ENCODE results near the gene CTSD.

CTSD gene

GRCh38 chr11:1743585-1744136 is 20.1 kb downstream of the CTSD start:
- no peak for DNase-seq

- no peak for DNase-seq
Observed at GRCh38 chr11:1742869-1743584, 20.7 kb downstream of the CTSD start.

- no peak for DNase-seq
Observed at GRCh38 chr11:1742371-1742770, 21.4 kb downstream of the CTSD start.

DNA sequence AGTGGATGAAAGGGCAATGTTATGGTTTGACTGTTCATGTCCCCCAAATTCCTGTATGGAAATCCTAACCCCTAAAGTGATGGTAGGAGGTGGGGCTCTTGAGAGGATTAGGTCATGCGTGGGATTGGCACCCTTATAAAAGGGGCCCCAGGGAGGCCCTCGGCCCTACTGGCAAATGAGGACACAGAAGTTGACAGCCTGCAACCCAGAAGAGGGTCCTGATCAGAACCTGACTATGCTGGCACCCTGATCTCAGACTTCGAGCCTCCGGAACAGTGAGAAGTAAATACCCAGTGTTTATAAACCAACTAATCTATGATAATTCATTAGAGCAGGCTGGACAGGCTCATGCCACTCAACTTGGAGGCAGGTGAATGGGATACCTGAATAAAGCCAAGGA is 22.0 kb downstream of the CTSD start:
- no peak for DNase-seq

- no peak for DNase-seq
Observed at GRCh38 chr11:1740786-1741530, 22.8 kb downstream of the CTSD start.

DNA sequence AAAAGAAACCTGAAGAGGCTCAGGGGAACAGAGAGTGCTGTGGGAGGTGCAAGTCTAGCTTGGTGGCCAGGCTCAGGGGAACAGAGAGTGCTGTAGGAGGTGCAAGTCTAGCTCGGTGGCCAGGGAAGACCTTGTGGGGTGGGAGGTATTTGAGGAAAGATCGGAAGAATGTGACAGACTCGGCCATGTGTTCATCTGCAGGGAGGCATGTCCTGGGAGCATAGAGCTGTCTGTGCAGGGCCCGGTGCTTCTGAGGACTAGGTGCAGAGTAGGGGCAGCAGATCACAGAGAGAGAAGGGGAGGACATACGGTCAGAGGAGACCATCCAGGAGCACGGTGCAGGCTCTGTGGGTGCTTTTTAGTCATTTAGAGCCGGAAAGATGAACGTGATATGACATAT is 24.2 kb downstream of the CTSD start:
- DNase-seq = no peak

GRCh38 chr11:1738380-1738779 is 25.3 kb downstream of the CTSD start:
- DNase-seq = no peak

DNA sequence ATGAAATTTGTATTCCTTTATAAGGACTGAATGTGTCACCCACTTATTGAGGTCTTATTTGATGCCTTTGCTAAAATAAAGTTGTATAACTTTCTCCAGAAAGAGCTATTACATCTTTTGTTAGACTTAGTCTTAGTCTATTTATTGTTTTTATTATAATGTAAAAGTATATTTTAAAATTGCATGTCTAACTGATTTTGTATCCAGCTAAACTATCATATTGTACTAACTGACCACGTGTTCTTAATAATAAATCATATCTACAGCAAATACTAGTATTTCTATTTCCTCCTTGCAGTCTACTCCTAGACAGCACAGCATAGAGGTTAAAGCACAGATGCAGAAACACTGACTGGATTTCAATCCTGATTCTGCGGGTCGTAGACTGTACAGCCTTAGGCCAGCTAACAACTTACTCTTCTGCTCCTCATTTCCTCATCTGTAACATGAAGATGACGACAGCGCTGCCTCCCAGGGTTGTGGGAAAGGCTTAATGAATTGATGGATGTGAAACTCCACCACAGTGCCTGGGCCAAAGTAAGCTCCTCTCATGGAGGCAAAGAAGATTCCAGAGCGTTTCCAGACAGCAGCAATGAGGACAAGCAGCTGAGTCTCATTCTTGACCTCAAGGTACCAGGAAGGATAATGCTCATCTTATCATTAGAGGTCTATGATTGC is 26.5 kb downstream of the CTSD start:
- no peak for DNase-seq

GRCh38 chr11:1736447-1736992 is 27.2 kb downstream of the CTSD start:
- no peak for DNase-seq

DNA sequence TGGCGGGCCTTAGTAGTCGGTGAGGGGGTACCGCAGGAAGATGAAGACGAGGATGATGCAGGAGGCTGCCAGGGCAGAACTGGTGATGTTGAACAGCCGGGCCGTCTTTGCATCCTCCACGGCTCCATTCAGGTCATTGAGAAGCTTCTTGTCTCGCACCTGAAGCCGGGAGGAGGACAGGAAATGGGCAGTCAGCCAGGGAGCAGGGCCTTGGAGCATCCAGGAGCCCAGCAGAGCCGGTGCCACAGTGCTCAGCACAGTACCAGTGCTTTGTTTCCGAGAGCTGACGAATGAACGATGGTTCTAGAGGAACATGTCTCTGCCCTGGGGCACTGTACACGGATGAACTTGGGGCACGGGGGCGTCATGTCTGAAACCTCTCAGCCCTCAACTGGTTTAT is 28.5 kb downstream of the CTSD start:
- no peak for DNase-seq

GRCh38 chr11:1734641-1735081 is 29.1 kb downstream of the CTSD start:
- DNase-seq = no peak

- DNase-seq = no peak
Observed at GRCh38 chr11:1733716-1734640, 29.7 kb downstream of the CTSD start.

DNA sequence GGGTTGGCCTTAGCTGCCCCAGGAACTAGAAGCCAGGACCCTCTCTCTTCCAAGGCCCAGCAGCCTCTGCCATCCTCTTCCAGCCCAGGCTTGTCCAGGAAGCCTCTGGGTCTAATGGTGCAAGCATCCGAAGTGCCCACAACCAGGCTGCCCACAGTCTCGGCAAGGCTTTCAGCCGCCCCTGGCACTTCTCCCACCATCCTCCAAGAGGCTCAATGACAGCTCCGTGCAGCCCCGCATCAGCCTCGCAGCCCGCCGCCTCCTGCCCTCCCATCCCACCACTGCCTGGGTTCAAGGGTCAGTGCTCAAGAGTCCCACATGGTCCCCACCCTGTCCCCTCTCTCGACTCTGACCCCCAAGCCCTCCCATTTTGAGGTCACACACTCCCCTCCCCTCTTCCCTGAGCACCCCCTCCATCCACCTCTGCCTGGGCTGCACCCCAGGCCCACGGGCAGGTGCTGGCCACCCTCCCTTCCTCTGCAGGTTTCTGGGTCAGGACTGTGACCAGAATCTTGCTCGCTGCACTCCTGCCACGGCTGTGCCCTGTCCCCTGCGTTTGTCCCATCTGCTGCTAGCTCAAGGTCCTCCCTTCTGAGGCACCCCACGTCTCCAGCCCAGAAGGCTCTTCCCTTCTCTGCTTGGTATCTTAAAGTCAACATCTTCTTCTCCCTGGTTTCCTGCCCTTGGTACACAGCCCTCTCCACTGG is 30.6 kb downstream of the CTSD start:
- no peak for DNase-seq

- DNase-seq = no peak
Observed at GRCh38 chr11:1732418-1733008, 31.2 kb downstream of the CTSD start.

DNA sequence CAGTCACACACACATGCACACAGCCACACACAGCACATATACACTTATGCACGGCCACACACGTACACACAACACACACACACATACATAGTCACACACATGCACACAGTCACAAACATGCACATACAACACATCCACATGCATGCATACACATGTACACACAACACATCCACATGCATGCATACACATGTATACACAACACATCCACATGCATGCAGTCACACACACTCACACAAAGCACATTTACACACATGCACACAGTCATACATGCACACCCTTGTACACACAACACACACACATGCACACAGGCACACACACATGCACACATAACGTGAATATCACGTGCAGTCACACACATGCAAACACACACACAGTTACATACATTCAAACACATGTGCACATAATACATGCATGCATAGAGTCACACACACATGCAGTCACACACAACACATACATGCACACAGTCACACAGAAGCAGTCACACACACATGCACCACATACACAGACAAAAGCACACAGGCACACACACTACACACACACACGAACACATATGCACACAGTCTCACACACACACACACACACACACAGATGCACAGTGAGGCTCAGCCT is 32.2 kb downstream of the CTSD start:
- DNase-seq = no peak

DNA sequence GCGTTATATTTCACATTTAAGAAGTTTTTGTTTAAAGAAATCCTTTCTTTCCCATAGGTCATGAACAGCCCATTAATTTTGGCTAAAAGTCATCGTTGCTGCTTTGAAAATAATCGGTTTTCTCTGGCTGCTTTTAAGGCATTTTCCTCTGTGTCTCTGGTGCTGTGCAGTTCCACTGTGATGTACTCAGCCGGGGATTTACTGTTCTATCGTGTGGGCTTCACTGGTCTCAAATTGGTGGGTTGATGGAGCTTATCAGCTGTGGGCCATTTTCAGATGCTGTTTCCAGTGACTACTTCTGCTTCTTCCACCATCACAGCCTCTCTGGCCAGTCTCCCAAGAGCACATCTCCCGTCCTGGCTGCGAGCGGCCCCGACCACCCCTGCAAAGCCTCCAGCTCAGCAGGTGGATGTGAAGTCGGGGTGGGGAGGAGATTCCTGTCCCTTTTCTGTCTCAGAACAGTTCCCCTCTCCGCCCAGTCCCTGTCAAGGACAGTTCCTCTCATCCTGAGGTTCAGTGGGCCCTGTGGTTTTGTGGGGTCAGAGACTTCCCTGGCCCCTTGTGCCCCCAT is 33.6 kb downstream of the CTSD start:
- no peak for DNase-seq

- DNase-seq = no peak
Observed at GRCh38 chr11:1729692-1730011, 34.1 kb downstream of the CTSD start.

GRCh38 chr11:1728931-1729691 is 34.6 kb downstream of the CTSD start:
- DNase-seq = no peak

DNA sequence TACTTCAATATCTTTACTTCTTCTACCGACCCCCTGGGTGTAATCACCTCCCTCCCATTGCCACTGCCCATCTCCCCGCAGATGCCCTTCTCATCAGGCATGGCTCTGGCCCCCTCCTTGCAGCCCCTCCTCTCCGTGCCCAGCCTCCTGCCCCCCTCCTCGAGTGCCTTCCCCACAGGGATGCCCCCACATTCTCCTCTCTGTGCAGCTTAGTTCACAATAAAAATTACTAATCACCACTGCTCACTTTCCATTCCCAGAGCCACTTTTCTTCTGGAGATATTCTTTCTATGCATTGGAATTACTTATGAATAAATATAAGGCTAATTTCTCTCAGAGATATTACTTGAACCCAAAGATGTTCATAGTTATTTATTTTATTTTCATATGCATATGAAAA is 35.4 kb downstream of the CTSD start:
- DNase-seq = no peak

- DNase-seq = no peak
Observed at GRCh38 chr11:1727861-1728260, 35.9 kb downstream of the CTSD start.

Data from CD4-positive, alpha-beta T cell treated with Interleukin-17A for 1 hour (primary cell).